SU-DHL-6 (cell line): Measurements from ENCODE around the gene BASP1.

Experiments
- H2AFZ ChIP-seq: fragments of 200-600 bp; sonication (generic); 2 replicates; pipeline ENCODE4 v1.6.1; 2014; ENCODE audit warnings: low read depth, mild to moderate bottlenecking, moderate library complexity, mixed read lengths, antibody characterized with exemption, low read length; ENCODE audit not compliant: severe bottlenecking
- H3F3A ChIP-seq: fragments of 200-600 bp; shearing (Covaris generic); 2 replicates; pipeline ENCODE4 v1.6.0; 2016; ENCODE audit warnings: antibody characterized with exemption, mild to moderate bottlenecking; ENCODE audit not compliant: insufficient read depth
- H3K27ac ChIP-seq: fragments of 200-600 bp; sonication (generic); 2 replicates; pipeline ENCODE4 v1.5.1; 2016; ENCODE audit warnings: low read depth, mild to moderate bottlenecking, low read length, moderate library complexity, mixed read lengths
- H3K27me3 ChIP-seq: fragments of 200-600 bp; sonication (generic), shearing (Covaris generic); 2 replicates; pipeline ENCODE4 v1.6.0; 2014; ENCODE audit warnings: mild to moderate bottlenecking, low read length
- H3K36me3 ChIP-seq: fragments of 200-600 bp; sonication (generic); 2 replicates; pipeline ENCODE4 v1.6.1; 2014; ENCODE audit warnings: mild to moderate bottlenecking, low read length, mixed read lengths
- H3K4me2 ChIP-seq: fragments of 300-600, 200-600 bp; shearing (Covaris generic), sonication (generic); 2 replicates; pipeline ENCODE4 v1.6.0; 2014; ENCODE audit warnings: low read length, low read depth, mild to moderate bottlenecking; ENCODE audit not compliant: poor library complexity, severe bottlenecking
- H3K4me3 ChIP-seq: fragments of 200-600 bp; sonication (generic); 2 replicates; pipeline ENCODE4 v1.5.1; 2014; ENCODE audit warnings: antibody characterized with exemption, low read length, mild to moderate bottlenecking, mixed read lengths; ENCODE audit not compliant: insufficient read depth, poor library complexity, severe bottlenecking
- H3K79me2 ChIP-seq: fragments of 200-600 bp; sonication (generic); 2 replicates; pipeline ENCODE4 v1.6.1; 2014; ENCODE audit warnings: mild to moderate bottlenecking, low read length, moderate library complexity; ENCODE audit not compliant: insufficient read depth
- H3K9ac ChIP-seq: fragments of 200-600 bp; sonication (generic); 2 replicates; pipeline ENCODE4 v1.7.0; 2014; ENCODE audit warnings: mild to moderate bottlenecking, low read length
- H3K9me2 ChIP-seq: fragments of 200-600 bp; sonication (generic); replicated peaks from 2 replicates; pipeline ENCODE4 v1.6.1; 2014; ENCODE audit warnings: low read length; ENCODE audit not compliant: insufficient read depth
- H3K9me3 ChIP-seq: fragments of 200-600 bp; sonication (generic); 2 replicates; pipeline ENCODE4 v1.6.1; 2014; ENCODE audit warnings: low read length, mixed read lengths; ENCODE audit not compliant: insufficient read depth
- H4K20me1 ChIP-seq: fragments of 200-600 bp; sonication (generic); 2 replicates; pipeline ENCODE4 v1.6.1; 2014; ENCODE audit warnings: low read depth, mild to moderate bottlenecking, antibody characterized with exemption, low read length, moderate library complexity, mixed read lengths
- CTCF ChIP-seq: fragments of 200-600 bp; sonication (generic); IDR thresholded peaks from one replicate; pipeline ENCODE4 v1.5.1; 2017; ENCODE audit warnings: antibody characterized with exemption, mild to moderate bottlenecking, low read length, moderate library complexity; ENCODE audit not compliant: insufficient read depth, poor library complexity, severe bottlenecking
- EZH2phosphoT487 ChIP-seq: fragments of 200-600 bp; sonication (generic), shearing (Covaris generic); conservative IDR thresholded peaks from 2 replicates; pipeline ENCODE4 v1.6.1; 2018; ENCODE audit warnings: mild to moderate bottlenecking, antibody characterized with exemption, low read length, moderate library complexity, mixed read lengths

The BASP1 gene

GRCh38 chr5:17267106-17267505, 49.7 kb downstream of the BASP1 start:
- H2AFZ ChIP-seq = no peak overlapping the region
- H3K36me3 ChIP-seq = peaks cover 7% of the 10 kb centered on the region; the same call in 1 of the 2 replicates
- peak overlapping the region; percentile 49 for H3K9ac ChIP-seq
- H3K4me2 ChIP-seq = peak overlapping the region; percentile 68
- H3K27me3 ChIP-seq = no peaks in the 10 kb centered on the region
- peaks cover 81% of the 10 kb centered on the region for H3F3A ChIP-seq
- H3K27ac ChIP-seq = peak overlapping the region; percentile 84
- H3K4me3 ChIP-seq = peak overlapping the region; percentile 22
- H3K9me3 ChIP-seq = no peaks in the 10 kb centered on the region
- TF ChIP-seq EZH2phosphoT487 (no peak), CTCF (no peak)
- H3K79me2 ChIP-seq = peaks cover 100% of the 10 kb centered on the region
- H4K20me1 ChIP-seq = no peaks in the 10 kb centered on the region
- no peaks in the 10 kb centered on the region for H3K9me2 ChIP-seq

GRCh38 chr5:17269201-17269600, 51.8 kb downstream of the BASP1 start:
- Histone ChIP-seq H3K4me3 (peak overlapping the region; percentile 41), H3F3A (peaks cover 83% of the 10 kb centered on the region), H3K9me2 (no peaks in the 10 kb centered on the region), H3K27me3 (no peaks in the 10 kb centered on the region), H3K9ac (peak overlapping the region; percentile 49), H3K36me3 (peaks cover 9% of the 10 kb centered on the region; the same call in 1 of the 2 replicates), H3K27ac (peak overlapping the region; percentile 84), H4K20me1 (no peaks in the 10 kb centered on the region), H2AFZ (no peak overlapping the region), H3K79me2 (peaks cover 100% of the 10 kb centered on the region), H3K9me3 (no peaks in the 10 kb centered on the region), H3K4me2 (peak overlapping the region; percentile 68)
- TF ChIP-seq EZH2phosphoT487 (no peak), CTCF (no peak)

- H3K79me2 ChIP-seq = peaks cover 87% of the 10 kb centered on the region
These were observed 54.7 kb downstream of the BASP1 start for GRCh38 chr5:17272111-17272510.

More at GRCh38 chr5:17272111-17272510, 54.7 kb downstream of the BASP1 start:
- H3K36me3 ChIP-seq = peaks cover 18% of the 10 kb centered on the region
- H4K20me1 ChIP-seq = no peaks in the 10 kb centered on the region
- H2AFZ ChIP-seq = no peak overlapping the region
- TF ChIP-seq EZH2phosphoT487 (no peak), CTCF (no peak)
- H3K9me2 ChIP-seq = no peaks in the 10 kb centered on the region
- peak overlapping the region; percentile 84 for H3K27ac ChIP-seq
- H3K9me3 ChIP-seq = no peaks in the 10 kb centered on the region
- H3K27me3 ChIP-seq = no peaks in the 10 kb centered on the region
- peak overlapping the region; percentile 29 for H3K4me3 ChIP-seq
- peak overlapping the region; percentile 52 for H3K4me2 ChIP-seq
- peaks cover 87% of the 10 kb centered on the region for H3F3A ChIP-seq
- peak overlapping the region; percentile 29 for H3K9ac ChIP-seq
